Mammary epithelial cell (primary cell): ENCODE results near the gene ARHGEF25.

Experiments
- CTCF ChIP-seq, 2 donors: IDR thresholded peaks in 1 of 2; conservative IDR thresholded peaks in 1 of 2; 2 replicates each; pipeline ENCODE4 v1.5.1; 2011 to 2012; ENCODE audit warnings: inconsistent platforms in 2 of 2, low read length in 2 of 2, mild to moderate bottlenecking in 2 of 2, control low read depth in 1 of 2, low read depth in 1 of 2; ENCODE audit not compliant: insufficient read depth in 1 of 2; ENCODE audit errors: extremely low read depth in 1 of 2
- EZH2 ChIP-seq: IDR thresholded peaks from 2 replicates; pipeline ENCODE4 v1.6.1; 2012; ENCODE audit warnings: low read length, inconsistent platforms, borderline replicate concordance

- TF ChIP-seq EZH2 (no peak), CTCF (conservative IDR thresholded peaks at IDR 0.05 in 1 of 2, IDR thresholded peaks at IDR 0.05 in 1 of 2; ENCODE audit: extremely low read depth in 1 of 2, insufficient read depth in 1 of 2, low read depth in 1 of 2, low read length in 2 of 2) (no peak)
Observed at GRCh38 chr12:57590479-57590863, 20.8 kb upstream of the ARHGEF25 start.
